ENCODE results near the gene BAX.
"Not testable (repeated sequence)": the region's sequence is repeated elsewhere in the genome, so short reads cannot be mapped to it uniquely, and the experiment has no call there.

The BAX gene

DNA sequence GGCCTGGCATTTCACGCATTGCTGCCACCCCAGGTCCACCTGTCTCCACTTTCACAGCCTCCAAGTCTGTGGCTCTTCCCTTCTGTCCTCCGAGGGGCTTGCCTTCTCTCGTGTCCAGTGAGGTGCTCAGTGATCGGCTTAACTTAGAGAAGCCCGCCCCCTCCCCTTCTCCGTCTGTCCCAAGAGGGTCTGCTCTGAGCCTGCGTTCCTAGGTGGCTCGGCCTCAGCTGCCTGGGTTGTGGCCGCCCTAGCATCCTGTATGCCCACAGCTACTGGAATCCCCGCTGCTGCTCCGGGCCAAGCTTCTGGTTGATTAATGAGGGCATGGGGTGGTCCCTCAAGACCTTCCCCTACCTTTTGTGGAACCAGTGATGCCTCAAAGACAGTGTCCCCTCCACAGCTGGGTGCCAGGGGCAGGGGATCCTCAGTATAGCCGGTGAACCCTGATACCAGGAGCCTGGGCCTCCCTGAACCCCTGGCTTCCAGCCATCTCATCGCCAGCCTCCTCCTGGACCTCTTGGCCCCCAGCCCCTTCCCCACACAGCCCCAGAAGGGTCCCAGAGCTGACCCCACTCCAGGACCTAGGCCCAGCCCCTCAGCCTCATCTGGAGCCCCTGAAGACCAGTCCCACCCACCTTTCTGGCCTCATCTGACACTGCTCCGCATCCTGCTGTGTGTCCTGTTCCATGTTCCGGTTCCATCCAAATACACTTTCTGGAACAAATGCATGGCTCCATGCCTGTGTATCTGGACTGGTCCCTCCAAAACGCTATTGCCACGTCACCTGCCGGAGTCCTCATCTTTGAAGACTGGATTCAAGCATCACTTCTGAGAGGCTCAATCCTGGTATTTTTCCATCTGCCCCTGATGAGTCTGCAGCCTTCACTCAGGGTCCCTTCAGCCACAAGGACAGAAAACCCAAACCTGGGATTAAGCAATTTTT, 31.9 kb upstream of the BAX start:
- TF ChIP-seq, protein P1, sequence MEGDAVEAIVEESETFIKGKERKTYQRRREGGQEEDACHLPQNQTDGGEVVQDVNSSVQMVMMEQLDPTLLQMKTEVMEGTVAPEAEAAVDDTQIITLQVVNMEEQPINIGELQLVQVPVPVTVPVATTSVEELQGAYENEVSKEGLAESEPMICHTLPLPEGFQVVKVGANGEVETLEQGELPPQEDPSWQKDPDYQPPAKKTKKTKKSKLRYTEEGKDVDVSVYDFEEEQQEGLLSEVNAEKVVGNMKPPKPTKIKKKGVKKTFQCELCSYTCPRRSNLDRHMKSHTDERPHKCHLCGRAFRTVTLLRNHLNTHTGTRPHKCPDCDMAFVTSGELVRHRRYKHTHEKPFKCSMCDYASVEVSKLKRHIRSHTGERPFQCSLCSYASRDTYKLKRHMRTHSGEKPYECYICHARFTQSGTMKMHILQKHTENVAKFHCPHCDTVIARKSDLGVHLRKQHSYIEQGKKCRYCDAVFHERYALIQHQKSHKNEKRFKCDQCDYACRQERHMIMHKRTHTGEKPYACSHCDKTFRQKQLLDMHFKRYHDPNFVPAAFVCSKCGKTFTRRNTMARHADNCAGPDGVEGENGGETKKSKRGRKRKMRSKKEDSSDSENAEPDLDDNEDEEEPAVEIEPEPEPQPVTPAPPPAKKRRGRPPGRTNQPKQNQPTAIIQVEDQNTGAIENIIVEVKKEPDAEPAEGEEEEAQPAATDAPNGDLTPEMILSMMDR (conservative IDR thresholded peaks at IDR 0.05; ENCODE audit: low read depth, low read length), result no peak
- H3K4me3 ChIP-seq (ENCODE audit: low read length), result no peak overlapping the region
- no peak for DNase-seq (ENCODE audit: low read depth)

DNA sequence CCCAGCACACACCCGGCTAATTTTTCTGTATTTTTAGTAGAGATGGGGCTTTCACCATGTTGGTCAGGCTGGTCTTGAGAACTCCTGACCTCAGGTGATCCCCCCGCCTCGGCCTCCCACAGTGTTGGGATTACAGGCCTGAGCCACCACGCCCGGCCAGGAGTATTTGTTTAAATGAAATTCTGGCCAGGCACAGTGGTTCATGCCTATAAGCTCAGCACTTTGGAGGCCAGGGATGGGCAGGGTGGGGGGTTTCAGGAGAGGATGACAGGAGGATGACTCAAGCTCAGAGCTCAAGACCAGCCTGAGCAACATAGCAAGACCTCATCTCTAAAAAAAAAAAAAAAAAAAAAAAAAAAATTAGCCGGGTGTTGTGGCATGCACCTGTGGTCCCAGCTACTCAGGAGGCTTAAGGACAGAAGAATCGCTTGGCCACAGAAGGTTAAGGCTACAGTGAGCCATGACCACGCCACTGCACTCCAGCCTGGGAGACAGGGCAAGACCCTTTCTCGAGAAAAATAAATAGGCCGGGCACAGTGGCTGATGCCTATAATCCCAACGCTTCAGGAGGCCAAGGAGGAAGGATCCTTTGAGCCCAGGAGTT, 29.3 kb upstream of the BAX start:
- H3K4me3 ChIP-seq (ENCODE audit: low read length), result no peak overlapping the region
- TF ChIP-seq, protein P1 (conservative IDR thresholded peaks at IDR 0.05; ENCODE audit: low read depth, low read length), result no peak
- DNase-seq (ENCODE audit: low read depth), result no peak

DNA sequence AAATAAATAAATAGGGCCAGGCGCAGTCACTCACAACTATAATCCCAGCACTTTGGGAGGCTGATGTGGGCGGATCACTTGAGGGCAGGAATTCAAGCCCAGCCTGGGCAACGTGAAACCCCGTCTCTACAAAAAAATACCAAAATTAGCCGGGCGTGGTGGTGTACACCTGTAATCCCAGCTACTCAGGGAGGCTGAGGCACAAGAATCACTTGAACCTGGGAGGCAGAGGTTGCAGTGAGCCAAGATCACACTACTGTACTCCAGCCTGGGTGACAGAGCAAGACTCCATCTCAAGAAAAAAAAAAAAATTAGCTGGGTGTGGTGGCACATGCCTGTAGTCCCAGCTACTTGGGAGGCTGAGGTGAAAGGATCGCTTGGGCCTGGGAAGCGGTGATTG, 28.8 kb upstream of the BAX start:
- not testable (repeated sequence) for DNase-seq (ENCODE audit: low read depth); H3K4me3 ChIP-seq (ENCODE audit: low read length)

DNA sequence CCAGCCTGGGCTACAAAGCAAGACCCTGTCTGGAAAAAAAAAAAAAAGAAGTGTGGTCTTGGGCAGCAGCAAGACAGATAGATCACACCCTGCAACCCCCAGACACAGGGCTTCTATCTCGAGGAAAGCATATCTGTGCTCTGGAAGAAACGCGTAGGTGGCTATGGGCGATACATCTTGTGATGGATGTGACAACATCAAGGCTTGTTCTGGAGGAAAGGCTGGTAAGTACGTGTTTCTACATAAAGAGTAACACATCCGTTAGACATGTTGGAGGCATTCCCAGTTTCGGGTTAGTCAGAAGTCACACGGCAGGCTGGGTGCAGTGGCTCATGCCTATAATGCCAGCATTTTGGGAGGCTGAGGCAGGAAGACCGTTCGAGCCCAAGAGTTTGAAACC, 27.8 kb upstream of the BAX start:
- no peak overlapping the region for H3K4me3 ChIP-seq (ENCODE audit: low read length)
- TF ChIP-seq, protein P1 (conservative IDR thresholded peaks at IDR 0.05; ENCODE audit: low read depth, low read length), result no peak
- peak; percentile 94 for DNase-seq (ENCODE audit: low read depth)

DNA sequence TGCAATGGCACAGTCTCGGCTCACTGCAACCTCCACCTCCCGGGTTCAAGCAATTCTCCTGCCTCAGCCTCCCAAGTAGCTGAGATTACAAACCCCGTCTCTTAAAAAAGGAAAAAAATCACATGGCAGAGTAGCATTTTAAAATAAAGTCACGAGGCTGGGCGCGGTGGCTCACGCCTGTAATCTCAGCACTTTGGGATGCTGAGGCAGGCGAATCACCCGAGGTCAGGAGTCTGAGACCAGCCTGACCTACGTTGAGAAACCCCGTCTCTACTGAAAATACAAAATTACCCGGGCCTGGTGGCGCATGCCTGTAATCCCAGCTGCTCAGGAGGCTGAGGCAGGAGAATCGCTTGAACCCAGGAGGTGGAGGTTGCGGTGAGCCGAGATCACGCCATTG, 27.0 kb upstream of the BAX start:
- not testable (repeated sequence) for DNase-seq (ENCODE audit: low read depth)

DNA sequence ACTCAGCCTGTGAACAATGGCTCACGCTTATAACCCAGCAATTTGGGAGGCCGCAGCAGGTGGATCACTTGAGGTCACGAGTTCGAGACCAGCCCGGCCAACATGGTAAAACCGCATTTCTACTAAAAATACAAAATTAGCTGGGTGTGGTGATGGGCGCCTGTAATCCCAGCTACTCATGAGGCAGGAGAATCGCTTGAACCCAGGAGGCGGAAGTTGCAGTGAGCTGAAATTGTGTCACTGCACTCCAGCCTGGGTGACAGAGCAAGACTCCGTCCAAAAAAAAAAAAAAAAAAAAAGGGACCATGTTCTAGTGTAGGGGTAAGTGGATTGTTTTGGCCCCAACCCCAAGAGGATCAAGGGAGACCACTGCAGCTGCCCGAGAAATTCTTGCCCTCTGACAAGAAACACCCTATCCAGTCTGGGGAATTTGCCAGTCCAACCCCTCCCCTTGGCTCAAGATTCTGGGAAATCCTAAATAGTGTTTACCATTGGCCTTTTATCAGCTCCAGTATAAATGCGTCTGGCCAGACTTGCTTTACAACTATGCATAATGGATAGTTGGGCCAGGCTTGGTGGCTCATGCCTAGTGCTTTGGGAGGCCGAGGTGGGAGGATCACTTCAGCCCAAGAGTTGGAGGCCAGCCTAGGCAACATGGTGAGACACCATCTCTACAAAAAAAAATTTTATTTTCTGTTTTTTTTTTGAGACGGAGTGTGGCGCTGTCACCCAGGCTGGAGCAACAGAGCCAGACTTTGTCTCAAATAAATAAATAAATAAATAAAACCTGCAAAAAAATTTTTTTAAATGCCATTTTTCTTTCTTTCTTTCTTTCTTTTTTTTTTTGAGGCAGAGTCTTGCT, 26.3 kb upstream of the BAX start:
- DNase-seq (ENCODE audit: low read depth), result no peak
- TF ChIP-seq, protein P1 (conservative IDR thresholded peaks at IDR 0.05; ENCODE audit: low read depth, low read length), result no peak
- no peak overlapping the region for H3K4me3 ChIP-seq (ENCODE audit: low read length)

More for the DNA sequence above, 27.0 kb upstream of the BAX start:
- not testable (repeated sequence) for H3K4me3 ChIP-seq (ENCODE audit: low read length)

DNA sequence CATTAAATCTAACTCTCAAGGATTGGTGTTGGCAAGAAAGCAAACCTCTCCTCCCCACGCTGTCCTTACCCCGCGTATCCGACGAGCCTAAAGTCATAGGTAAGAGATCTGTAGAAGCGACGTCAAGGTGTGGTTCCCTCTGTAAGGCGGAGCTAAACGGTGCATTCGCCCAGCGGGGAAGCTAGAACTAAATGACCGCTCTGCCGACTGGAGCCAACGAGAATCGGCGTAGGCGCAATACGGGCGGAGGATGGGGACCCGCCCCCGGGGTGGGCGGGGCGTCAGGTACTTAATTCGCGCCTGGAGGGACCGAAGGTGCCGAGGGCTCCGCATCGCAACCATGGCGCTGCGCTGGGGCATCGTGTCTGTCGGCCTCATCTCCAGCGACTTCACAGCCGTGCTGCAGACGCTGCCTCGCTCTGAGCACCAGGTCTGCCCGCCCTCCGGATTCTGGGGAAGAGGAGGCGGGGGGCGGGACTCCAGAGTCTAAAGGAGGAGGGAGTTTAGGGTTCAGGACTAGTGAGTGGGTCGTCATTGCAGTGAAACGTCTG, 21.2 kb upstream of the BAX start, which contains the start of gene DHDH:
Gene DHDH (plus strand): TSS at position 318 of the 551 bp plus-strand sequence. CDS start 23 bp downstream, at position 341.
- TF ChIP-seq, protein P1 (conservative IDR thresholded peaks at IDR 0.05; ENCODE audit: low read depth, low read length), result no peak
- peak within 1 kb of the TSS; percentile 53 for H3K4me3 ChIP-seq (ENCODE audit: low read length)
- DNase-seq (ENCODE audit: low read depth), result peak; percentile 39

Data from retinal pigment epithelial cell (primary cell).